HepG2 (cell line): ENCODE results near the gene TRPC4AP. TPM values are rescaled to one million over a fixed set of nuclear protein-coding genes. Genes with fewer than 3 reads are reported as not detected.

Experiments used
- BATF2 ChIP-seq: sonication (generic); formaldehyde crosslinking; IDR thresholded peaks from 2 replicates; pipeline ENCODE4 v1.8.0; 2022; ENCODE audit warnings: mild to moderate bottlenecking, missing genetic modification reagents, moderate library complexity
- ZBTB40 ChIP-seq, 2 experiments: fragments of 450-650 bp in 1 of 2; sonication (generic) in 1 of 2; formaldehyde crosslinking in 1 of 2; IDR thresholded peaks; 2 replicates each; pipeline versions ENCODE4 v1.6.1 to v1.8.0; 2016 to 2022; ENCODE audit warnings: antibody characterized with exemption in 1 of 2, mild to moderate bottlenecking in 1 of 2, missing genetic modification reagents in 1 of 2
- polyA plus RNA-seq, 8 experiments: library from polyadenylated mRNA; depleted of rRNA in 3 of 8; stranded (reverse) in 7 of 8; unstranded in 1 of 8; fragments of >200 nt; fragmentation: Illumina TruSeq in 4 of 8; extraction: Trizol in 4 of 8; gene quantifications; 2 replicates each; pipeline versions ENCODE4 v1.2.1 to v1.2.3, GENCODE V29; 2011 to 2016; ENCODE audit warnings: low read depth in 4 of 8, missing spikeins in 1 of 8, mixed read lengths in 1 of 8; ENCODE audit not compliant: insufficient read depth in 1 of 8
- total RNA-seq, 5 experiments: library from RNA; depleted of rRNA; stranded (reverse); fragments of >200 nt; fragmentation: Illumina TruSeq; extraction: Trizol; gene quantifications; 2 replicates each; pipeline ENCODE4 v1.2.3, GENCODE V29; 2016; ENCODE audit warnings: low read depth in 1 of 5
- TF ChIP-seq, protein P1 (sequence below): sonication (generic); formaldehyde crosslinking; IDR thresholded peaks from 2 replicates; pipeline ENCODE4 v1.4.0; 2020; ENCODE audit warnings: missing genetic modification reagents

Gene TRPC4AP
- total and polyA plus RNA-seq, 2 of the 13 experiments (the other 11 are each of a cell fraction or from before 2014, with no cell fraction given): 136 to 137 TPM

GRCh38 chr20:35034145-35034544 is 58.5 kb downstream of the TRPC4AP start (continued):
- TF ChIP-seq ZBTB40 (IDR thresholded peaks at IDR 0.05) (no peak), ZBTB40 (CRISPR knock-in tag; IDR thresholded peaks at IDR 0.05) (no peak), BATF2 (no peak)
- TF ChIP-seq, protein P1, sequence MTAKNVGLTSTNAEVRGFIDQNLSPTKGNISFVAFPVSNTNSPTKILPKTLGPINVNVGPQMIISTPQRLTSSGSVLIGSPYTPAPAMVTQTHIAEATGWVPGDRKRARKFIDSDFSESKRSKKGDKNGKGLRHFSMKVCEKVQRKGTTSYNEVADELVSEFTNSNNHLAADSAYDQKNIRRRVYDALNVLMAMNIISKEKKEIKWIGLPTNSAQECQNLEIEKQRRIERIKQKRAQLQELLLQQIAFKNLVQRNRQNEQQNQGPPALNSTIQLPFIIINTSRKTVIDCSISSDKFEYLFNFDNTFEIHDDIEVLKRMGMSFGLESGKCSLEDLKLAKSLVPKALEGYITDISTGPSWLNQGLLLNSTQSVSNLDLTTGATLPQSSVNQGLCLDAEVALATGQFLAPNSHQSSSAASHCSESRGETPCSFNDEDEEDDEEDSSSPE (CRISPR knock-in tag): no peak
